WTC11 (cell line): Measurements from ENCODE around the gene IFNG-AS1.

Experiments used
- CREB1 ChIP-seq: sonication (generic); formaldehyde crosslinking; IDR thresholded peaks from 2 replicates; pipeline ENCODE4 v1.8.0; 2023; ENCODE audit warnings: mild to moderate bottlenecking, missing genetic modification reagents
- CTCF ChIP-seq: fragments of 200-600 bp; IDR thresholded peaks from 2 replicates; pipeline ENCODE4 v1.8.0; 2022; ENCODE audit warnings: antibody characterized with exemption
- SMAD3 ChIP-seq: sonication (generic); formaldehyde crosslinking; IDR thresholded peaks from 2 replicates; pipeline ENCODE4 v1.8.0; 2022; ENCODE audit warnings: missing genetic modification reagents, mild to moderate bottlenecking, borderline replicate concordance
- ZNF121 ChIP-seq: sonication (generic); formaldehyde crosslinking; IDR thresholded peaks from 2 replicates; pipeline ENCODE4 v1.8.0; 2023; ENCODE audit warnings: missing genetic modification reagents
- ZNF232 ChIP-seq: sonication (generic); formaldehyde crosslinking; IDR thresholded peaks from 2 replicates; pipeline ENCODE4 v1.8.0; 2022; ENCODE audit warnings: mild to moderate bottlenecking, missing genetic modification reagents
- ZNF416 ChIP-seq: fragments of 250-450 bp; sonication (Bioruptor Pico); IDR thresholded peaks from 2 replicates; pipeline ENCODE4 v1.9.0; 2021; ENCODE audit warnings: mild to moderate bottlenecking, inconsistent platforms

- TF ChIP-seq CTCF (no peak), ZNF416 (CRISPR knock-in tag) (no peak), SMAD3 (no peak), ZNF232 (CRISPR knock-in tag) (no peak), CREB1 (CRISPR knock-in tag) (no peak), ZNF121 (CRISPR knock-in tag) (no peak)
Observed at GRCh38 chr12:68011882-68012207, 22.6 kb downstream of the IFNG-AS1 start.
